ENCODE measurements around the gene SVIL. TPM values are rescaled to one million over a fixed set of nuclear protein-coding genes. Genes with fewer than 3 reads are reported as not detected.

The SVIL gene
- total RNA-seq, 3 donors from 2014 or later (not counting 1 experiment from before 2014, with no cell fraction given): 24.9 to 57.2 (median 33.5) TPM

DNA sequence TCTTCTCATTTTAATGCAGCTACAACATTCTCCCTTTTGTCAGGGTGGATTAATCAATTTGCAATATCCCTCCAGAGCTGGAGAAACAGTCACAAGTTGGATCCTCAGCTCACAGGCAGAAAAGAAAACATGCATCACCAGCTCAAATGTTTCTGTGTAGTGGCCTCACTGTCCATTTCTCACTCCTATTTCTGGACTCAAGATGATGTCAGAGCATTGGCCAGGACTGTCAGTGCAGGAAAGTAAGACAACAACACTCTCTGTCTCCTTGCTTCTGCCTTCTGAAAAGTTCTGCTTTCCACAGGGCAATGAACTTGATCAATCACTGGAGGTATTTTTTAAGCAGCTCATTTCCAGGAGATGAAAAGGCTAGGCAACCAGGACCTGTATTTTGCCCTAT lies 8.2 kb upstream of the SVIL start:
- Mint-ChIP-seq H3K36me3 (no peaks in the 10 kb centered on the region), H3K27ac (no peak overlapping the region), H3K9me3 (no peaks in the 10 kb centered on the region), H3K4me3 (no peak overlapping the region), H3K27me3 (ENCODE audit: low read depth in 2 of 2) (no peaks in the 10 kb centered on the region), H3K4me1 (peaks cover 19 to 47% of the 10 kb centered on the region in 2 donors)
- H3K4me1 ChIP-seq (ENCODE audit: control insufficient read depth, insufficient read depth, low read length): peaks cover 13% of the 10 kb centered on the region
- intact Hi-C loops (cut with micrococcal nuclease): no loop called here
- ATAC-seq (no peak), DNase-seq (no peak)
- TF ChIP-seq, protein P1, sequence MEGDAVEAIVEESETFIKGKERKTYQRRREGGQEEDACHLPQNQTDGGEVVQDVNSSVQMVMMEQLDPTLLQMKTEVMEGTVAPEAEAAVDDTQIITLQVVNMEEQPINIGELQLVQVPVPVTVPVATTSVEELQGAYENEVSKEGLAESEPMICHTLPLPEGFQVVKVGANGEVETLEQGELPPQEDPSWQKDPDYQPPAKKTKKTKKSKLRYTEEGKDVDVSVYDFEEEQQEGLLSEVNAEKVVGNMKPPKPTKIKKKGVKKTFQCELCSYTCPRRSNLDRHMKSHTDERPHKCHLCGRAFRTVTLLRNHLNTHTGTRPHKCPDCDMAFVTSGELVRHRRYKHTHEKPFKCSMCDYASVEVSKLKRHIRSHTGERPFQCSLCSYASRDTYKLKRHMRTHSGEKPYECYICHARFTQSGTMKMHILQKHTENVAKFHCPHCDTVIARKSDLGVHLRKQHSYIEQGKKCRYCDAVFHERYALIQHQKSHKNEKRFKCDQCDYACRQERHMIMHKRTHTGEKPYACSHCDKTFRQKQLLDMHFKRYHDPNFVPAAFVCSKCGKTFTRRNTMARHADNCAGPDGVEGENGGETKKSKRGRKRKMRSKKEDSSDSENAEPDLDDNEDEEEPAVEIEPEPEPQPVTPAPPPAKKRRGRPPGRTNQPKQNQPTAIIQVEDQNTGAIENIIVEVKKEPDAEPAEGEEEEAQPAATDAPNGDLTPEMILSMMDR (IDR thresholded peaks at IDR 0.05): no peak
- no peaks in the 10 kb centered on the region for H3K36me3 ChIP-seq (ENCODE audit: control insufficient read depth, insufficient read depth, low read length)
- no peaks in the 10 kb centered on the region for H3K9me3 ChIP-seq (ENCODE audit: control insufficient read depth, insufficient read depth, low read length)
- H3K27ac ChIP-seq (ENCODE audit: low read length): no peak overlapping the region
- H3K27me3 ChIP-seq (ENCODE audit: control insufficient read depth, insufficient read depth, low read length): no peaks in the 10 kb centered on the region
- no peak overlapping the region for H3K4me3 ChIP-seq (ENCODE audit: low read length)

DNA sequence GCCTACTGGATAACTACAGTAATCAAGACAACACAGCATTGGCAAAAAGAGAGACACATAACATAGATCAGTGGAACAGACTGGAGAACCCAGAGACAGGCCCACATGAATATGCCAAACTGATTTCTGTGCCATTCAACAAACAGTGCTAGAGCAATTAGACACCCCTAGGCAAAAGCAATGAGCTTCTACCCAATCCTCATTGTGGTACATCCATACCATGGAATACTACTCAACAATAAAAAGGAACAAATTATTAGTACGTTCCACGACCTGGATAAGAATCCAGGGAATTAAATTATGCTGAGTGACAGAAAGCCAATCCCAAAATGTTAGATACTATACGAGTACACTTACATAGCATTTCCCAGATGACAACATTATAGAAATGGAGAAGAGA lies 2.8 kb upstream of the SVIL start:
- no peaks in the 10 kb centered on the region for H3K27me3 Mint-ChIP-seq (ENCODE audit: low read depth in 2 of 2)
- DNase-seq: no peak
- H3K27ac Mint-ChIP-seq: peak overlapping the region; percentile 76 to 87
- TF ChIP-seq, protein P1 (IDR thresholded peaks at IDR 0.05): no peak
- ATAC-seq: no peak
- no peaks in the 10 kb centered on the region for H3K27me3 ChIP-seq (ENCODE audit: control insufficient read depth, insufficient read depth, low read length)
- H3K36me3 Mint-ChIP-seq: no peaks in the 10 kb centered on the region
- H3K4me3 ChIP-seq (ENCODE audit: low read length): no peak overlapping the region
- 100% methylated on average over 1 of the region's 3 CpGs for WGBS (ENCODE audit: insufficient coverage)
- no peaks in the 10 kb centered on the region for H3K36me3 ChIP-seq (ENCODE audit: control insufficient read depth, insufficient read depth, low read length)
- H3K9me3 Mint-ChIP-seq: no peaks in the 10 kb centered on the region
- H3K4me3 Mint-ChIP-seq: no peak overlapping the region
- H3K27ac ChIP-seq (ENCODE audit: low read length): no peak overlapping the region
- intact Hi-C loops (cut with micrococcal nuclease): loop anchor here (5.0 kb wide), 1 partner anchor 50 kb away; no protein-coding TSS in a partner anchor
- no peaks in the 10 kb centered on the region for H3K9me3 ChIP-seq (ENCODE audit: control insufficient read depth, insufficient read depth, low read length)
- H3K4me1 ChIP-seq (ENCODE audit: control insufficient read depth, insufficient read depth, low read length): peaks cover 26% of the 10 kb centered on the region
- H3K4me1 Mint-ChIP-seq: peaks cover 43 to 54% of the 10 kb centered on the region in 2 donors

DNA sequence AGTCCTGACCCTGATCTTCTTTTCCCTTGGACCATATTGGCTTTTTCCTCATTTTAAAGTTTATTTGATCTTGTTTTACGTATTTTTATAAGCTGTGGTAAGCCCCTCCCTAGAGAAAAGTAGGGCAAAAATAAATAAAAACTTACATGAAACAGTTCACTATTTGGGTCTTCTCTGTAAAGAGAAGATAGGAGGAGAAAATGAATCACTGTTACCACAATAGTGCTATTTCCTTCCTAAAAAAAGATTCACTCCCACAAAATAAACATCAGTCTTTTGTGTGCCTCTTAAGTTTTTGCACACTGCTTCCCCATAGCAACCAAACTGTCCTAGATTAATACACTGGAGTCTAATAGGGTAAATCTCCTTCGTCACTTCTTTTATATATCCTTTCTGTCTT lies 1.4 kb upstream of the SVIL start:
- Mint-ChIP-seq H3K4me3 (peak overlapping the region; percentile 78), H3K4me1 (peaks cover 46 to 51% of the 10 kb centered on the region in 2 donors), H3K36me3 (no peaks in the 10 kb centered on the region), H3K27ac (peak overlapping the region; percentile 76 to 87), H3K9me3 (no peaks in the 10 kb centered on the region), H3K27me3 (ENCODE audit: low read depth in 2 of 2) (no peaks in the 10 kb centered on the region)
- ATAC-seq (peak; percentile 55 to 63 (median 62)), DNase-seq (peak in 1 of 2 donors; percentile 65)
- peaks cover 28% of the 10 kb centered on the region for H3K4me1 ChIP-seq (ENCODE audit: control insufficient read depth, insufficient read depth, low read length)
- intact Hi-C loops (cut with micrococcal nuclease): loop anchor here (1.0 to 5.0 kb wide), 2 partner anchors 51 to 99 kb away; no protein-coding TSS in a partner anchor
- no peaks in the 10 kb centered on the region for H3K9me3 ChIP-seq (ENCODE audit: control insufficient read depth, insufficient read depth, low read length)
- H3K27me3 ChIP-seq (ENCODE audit: control insufficient read depth, insufficient read depth, low read length): no peaks in the 10 kb centered on the region
- no peak overlapping the region for H3K4me3 ChIP-seq (ENCODE audit: low read length)
- TF ChIP-seq, protein P1 (IDR thresholded peaks at IDR 0.05): no peak
- peak overlapping the region; percentile 83 for H3K27ac ChIP-seq (ENCODE audit: low read length)
- H3K36me3 ChIP-seq (ENCODE audit: control insufficient read depth, insufficient read depth, low read length): no peaks in the 10 kb centered on the region
- 33% methylated on average over 1 of the region's 2 CpGs for WGBS (ENCODE audit: insufficient coverage)

DNA sequence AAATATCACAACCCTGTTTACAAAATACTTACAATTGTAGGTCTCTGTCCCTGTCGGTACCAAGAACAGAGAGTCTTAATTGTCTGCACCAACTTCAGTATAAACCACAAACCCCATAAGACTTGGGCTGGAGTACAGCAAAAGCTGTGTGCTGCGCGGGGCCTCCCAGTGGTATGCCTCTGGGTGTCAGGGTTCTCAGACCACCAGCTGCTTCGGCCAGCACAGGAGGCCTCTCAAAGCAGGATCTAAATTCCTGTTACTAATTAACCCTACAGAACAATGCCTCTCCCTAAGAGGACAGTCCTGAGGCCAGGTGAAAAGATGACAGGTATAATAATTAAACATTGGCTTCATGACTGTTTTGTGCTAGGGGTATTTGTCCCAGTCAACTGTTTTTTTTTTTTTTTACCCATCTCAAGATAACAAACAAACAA lies 957 bp upstream of the SVIL start:
- H3K36me3 Mint-ChIP-seq: no peaks in the 10 kb centered on the region
- 0% methylated on average over 4 of the region's 4 CpGs for WGBS (ENCODE audit: insufficient coverage)
- H3K4me1 Mint-ChIP-seq: peaks cover 46 to 54% of the 10 kb centered on the region in 2 donors

More for the DNA sequence above, 957 bp upstream of the SVIL start:
- Histone ChIP-seq H3K4me1 (ENCODE audit: control insufficient read depth, insufficient read depth, low read length) (peaks cover 28% of the 10 kb centered on the region), H3K27ac (ENCODE audit: low read length) (peak overlapping the region; percentile 83), H3K4me3 (ENCODE audit: low read length) (no peak overlapping the region), H3K27me3 (ENCODE audit: control insufficient read depth, insufficient read depth, low read length) (no peaks in the 10 kb centered on the region), H3K9me3 (ENCODE audit: control insufficient read depth, insufficient read depth, low read length) (no peaks in the 10 kb centered on the region), H3K36me3 (ENCODE audit: control insufficient read depth, insufficient read depth, low read length) (no peaks in the 10 kb centered on the region)
- Mint-ChIP-seq H3K4me3 (peak overlapping the region; percentile 78), H3K27ac (peak overlapping the region; percentile 76 to 87), H3K9me3 (no peaks in the 10 kb centered on the region), H3K27me3 (ENCODE audit: low read depth in 2 of 2) (peaks cover 0 to 3% of the 10 kb centered on the region in 2 donors)
- TF ChIP-seq, protein P1 (IDR thresholded peaks at IDR 0.05): no peak
- ATAC-seq (peak; percentile 36 to 54 (median 36)), DNase-seq (peak; percentile 40 to 54)
- intact Hi-C loops (cut with micrococcal nuclease): loop anchor here (1.0 to 5.0 kb wide), 3 partner anchors 45 to 100 kb away; no protein-coding TSS in a partner anchor

All from natural killer cell (primary cell).